GM18499 (cell line): ENCODE measurements around the gene MYL6B.

Source experiments
- ATAC-seq: cut with Tn5 transposase; IDR thresholded peaks from one replicate; pipeline ENCODE4 v1.9.1; 2021; ENCODE audit warnings: moderate number of reproducible peaks; ENCODE audit not compliant: insufficient read depth, unreplicated experiment

The MYL6B gene

DNA sequence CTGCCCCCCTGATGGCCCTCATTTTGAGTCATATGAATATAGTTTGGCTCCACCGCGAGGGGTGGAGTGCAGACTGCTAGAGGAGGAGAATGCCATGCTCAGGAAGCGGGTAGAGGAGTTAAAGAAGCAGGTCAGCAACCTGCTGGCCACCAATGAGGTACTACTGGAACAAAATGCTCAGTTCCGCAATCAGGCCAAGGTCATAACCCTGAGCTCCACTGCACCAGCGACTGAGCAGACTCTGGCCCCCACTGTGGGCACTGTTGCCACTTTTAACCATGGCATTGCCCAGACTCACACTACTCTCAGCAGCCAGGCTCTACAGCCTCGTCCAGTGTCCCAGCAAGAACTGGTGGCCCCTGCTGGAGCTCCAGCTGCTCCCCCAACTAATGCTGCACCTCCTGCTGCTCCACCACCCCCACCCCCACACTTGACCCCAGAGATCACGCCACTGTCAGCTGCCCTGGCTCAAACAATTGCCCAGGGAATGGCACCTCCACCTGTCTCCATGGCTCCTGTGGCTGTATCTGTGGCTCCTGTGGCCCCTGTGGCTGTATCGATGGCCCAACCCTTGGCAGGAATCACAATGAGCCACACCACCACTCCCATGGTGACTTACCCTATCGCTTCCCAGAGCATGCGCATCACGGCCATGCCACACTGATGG, 31.1 kb upstream of the MYL6B start:
- no peak for ATAC-seq

DNA sequence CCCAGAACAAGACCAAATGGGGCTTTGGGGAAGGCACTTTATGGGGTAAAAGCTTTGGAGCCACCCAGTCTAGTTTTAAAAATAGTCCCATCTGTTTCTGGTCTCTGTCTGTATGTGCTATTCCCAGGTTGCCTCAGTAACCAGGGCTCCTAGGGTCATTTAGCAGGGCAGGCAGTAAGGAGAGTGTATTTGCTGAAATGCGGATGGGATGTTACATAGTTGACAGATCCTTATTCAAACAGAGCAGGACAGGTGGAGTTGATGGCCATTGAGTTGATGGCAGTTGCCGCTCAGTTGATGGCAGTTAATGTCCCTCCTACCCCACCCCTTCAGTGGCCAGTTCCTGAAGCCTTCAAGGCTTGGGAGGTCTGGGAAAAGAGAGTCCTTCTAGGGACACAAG, 29.8 kb upstream of the MYL6B start:
- no peak for ATAC-seq

DNA sequence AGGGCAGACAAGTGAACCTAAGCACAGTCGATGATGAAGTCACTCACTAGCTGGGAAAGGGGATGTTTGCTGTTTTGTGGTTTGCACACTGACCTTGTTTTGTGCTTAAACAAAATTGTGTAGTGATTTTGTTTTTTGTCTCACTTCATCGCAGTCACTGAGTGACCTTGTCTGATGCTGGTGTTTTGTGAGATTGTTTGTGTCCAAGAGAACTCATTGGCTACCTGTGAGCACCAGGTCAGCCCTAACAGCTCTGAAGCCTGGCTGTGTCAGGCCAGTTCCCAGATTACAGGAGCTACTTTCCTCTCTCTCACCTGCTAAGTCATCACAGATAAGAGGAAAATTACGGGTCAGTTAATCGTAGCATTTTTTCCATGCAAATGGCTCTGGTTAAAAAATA, 28.3 kb upstream of the MYL6B start:
- no peak for ATAC-seq

DNA sequence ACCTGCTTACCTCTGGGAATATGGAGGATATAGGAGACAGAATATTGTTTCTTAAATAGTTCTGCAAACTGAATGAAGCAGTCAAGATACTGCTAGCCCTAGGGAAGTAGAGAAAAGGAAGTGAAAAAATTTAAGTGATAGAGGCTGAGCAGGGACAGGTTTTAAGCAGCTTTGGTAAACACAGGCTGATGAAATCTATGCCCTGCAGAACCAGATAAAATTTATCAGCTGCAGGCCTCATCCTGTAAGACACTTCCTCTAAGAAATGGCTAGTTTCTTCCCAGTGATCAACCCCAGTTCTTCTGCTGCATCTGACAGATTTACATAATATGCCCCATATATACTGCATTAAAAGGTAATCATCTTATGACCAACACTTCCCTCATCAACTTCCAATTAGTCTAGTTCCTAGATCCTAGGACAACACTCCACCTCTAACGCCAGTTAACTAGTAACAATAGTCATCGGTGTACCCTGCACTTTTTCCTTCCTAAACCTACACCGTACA, 25.6 kb upstream of the MYL6B start:
- no peak for ATAC-seq

DNA sequence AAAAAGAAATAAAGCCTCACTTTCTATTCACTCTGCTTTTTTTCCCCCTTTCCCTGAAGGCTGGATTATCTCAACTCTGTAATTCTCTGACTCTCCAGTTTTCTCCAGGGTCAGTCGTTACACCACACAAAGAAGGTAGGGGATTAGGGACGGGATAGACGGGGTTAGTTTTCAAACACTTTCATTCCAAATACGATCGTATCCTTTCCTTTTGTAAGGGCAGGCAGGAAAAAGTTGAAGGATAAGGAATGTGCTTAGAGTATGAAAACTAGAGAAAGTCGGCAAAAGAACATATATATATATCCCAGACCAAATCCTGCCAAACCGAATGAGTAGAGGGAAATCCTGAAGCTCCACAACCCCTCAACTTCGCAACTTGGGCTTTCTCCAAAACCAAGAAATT, 24.9 kb upstream of the MYL6B start:
- ATAC-seq = no peak

DNA sequence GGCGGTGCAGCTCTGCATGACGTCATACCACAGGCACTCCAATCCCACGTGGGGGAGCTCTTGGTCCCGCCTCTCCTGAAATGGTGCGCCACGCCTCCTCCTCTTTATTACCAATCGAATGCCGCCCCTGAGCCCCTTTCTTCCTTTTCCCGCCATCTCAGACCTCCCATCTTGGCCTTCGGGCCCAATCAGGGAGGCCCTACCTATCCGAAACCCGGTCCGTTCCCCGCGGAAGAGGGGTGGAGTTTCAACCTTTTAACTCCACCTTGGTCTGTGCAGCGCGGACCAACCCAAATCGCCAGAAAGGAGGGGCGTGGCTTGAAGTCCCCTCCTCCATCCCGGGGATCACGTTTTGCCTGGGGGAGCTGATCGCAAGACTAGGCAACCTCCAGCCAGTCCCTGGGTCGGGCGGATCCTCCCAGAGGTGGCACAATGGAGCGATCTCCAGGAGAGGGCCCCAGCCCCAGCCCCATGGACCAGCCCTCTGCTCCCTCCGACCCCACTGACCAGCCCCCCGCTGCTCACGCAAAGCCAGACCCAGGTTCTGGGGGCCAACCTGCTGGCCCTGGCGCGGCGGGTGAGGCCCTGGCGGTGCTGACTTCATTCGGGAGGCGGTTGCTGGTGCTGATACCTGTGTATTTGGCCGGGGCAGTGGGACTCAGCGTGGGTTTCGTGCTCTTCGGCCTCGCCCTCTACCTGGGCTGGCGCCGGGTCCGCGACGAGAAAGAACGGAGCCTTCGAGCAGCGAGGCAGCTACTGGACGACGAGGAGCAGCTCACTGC, 24.3 kb upstream of the MYL6B start, which contains the start of gene ESYT1:
Gene ESYT1, plus strand, starts transcription at position 380 of the 782 bp plus-strand sequence. Its CDS starts 53 bp downstream, at position 433.
- ATAC-seq = peak; percentile 81

DNA sequence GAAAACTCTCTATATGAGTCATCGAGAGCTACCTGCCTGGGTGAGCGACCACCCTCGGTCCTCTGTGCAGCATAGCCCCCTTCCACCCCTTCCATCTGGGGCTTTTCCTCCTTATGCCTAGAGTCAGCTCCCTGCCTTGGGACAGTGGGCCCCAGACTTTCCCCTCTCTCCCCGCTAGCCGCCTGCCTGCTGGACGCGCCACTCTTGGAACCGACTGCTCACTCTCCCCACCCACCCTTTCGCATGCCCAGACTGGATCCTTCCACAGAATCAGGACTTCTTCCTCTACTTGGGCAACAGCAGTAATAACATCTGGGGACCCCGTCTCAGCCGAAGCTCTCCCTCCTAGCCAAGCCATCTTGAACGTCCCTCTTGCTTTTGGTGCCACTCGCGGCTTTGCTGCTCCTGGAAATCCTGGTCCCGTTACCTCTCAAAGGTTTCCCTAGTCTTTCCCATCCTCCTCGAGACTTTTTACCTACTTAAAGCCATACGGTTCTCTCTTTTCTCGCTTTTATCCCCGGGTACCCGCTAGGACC, 23.6 kb upstream of the MYL6B start:
- no peak for ATAC-seq

DNA sequence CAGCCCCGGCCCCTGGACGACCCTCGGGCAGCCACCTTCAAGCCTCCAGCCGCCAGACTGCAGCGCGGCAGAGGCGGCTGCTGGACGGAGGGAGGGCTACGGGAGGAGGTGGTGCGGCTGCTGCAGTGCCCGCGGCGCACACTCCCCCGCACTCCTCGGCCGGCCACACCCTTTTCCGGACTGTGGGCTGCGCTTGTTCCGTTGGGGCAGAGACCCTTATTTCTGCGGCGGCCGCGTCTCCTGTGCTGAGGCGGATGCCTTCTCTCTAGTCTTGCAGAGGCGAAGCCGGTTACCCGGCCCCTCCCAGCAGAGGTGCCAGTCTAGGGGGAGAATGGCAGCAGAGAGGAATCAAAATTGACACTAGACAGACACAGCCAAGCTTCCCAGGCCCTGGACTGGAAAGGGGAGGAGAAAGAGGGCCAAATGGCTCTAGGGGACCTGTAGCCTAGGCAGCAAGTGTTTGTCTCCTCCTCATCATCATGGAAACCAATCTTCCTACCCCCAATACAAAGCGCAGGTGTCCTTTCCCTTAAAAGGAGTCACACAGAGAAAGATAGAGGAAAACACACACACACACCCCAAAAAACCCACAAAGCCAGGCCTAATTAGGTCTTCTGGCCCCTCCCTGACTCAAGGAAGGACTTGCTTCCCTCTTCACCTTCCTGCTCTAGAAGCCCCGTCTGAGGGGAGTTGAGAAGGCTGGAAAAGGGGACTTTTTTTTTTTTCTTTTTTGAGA, 23.0 kb upstream of the MYL6B start:
- ATAC-seq = no peak

DNA sequence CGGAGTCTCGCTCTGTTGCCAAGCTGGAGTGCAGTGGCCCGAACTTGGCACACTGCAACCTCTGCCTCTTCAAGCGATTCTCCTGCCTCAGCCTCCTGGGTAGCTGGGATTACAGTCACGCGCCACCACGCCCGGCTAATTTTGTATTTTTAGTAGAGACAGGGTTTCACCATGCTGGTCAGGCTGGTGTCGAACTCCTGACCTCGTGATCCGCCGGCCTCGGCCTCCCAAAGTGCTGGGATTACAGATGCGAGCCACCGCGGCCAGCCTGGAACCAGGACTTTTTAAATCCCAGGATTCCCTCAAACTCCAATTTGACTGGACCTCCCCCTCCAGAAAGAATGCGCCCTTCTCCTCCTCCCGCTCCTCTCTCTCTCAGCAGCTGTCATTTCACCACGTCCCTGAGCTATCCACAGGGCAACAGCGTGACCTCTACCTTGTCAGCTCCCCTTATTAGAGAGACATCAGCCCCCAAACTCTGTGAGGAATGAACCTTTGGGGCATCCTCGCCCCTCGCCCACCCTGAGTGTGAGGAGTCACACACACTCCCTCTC, 22.4 kb upstream of the MYL6B start:
- ATAC-seq = no peak

DNA sequence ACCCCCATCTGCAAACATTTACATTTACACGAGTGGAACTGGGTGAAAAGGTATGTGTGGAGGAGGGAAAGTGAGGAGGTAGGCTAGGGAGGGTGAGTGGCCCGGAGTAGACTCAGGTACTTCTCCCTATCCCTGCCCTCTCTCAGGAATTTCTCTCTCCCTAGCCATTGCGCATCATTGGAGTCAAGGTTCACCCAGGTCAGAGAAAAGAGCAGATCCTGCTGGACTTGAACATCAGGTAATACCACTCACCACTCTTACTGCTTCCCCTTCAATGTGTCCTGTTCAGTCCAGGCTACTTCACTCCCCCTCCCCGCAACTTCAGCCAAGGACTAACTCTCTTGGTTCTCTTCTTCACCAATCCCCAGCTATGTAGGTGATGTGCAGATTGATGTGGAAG, 21.5 kb upstream of the MYL6B start:
- no peak for ATAC-seq

DNA sequence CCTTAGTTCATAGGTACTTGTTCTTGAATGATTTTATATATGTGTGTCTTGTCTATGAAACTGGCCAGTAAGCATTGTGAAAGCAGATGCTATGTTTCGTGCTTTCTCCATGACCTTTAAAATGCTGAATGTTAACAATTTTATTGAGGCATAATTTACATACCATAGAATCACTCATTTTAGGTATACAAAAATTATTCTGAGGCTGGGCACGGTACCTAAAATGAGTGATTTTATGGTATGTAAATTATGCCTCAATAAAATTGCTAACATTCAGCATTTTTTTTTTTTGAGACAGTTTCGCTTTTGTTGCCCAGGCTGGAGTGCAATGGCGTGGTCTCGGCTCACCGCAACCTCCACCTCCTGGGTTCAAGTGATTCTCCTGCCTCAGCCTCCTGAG, 17.5 kb upstream of the MYL6B start:
- no peak for ATAC-seq

DNA sequence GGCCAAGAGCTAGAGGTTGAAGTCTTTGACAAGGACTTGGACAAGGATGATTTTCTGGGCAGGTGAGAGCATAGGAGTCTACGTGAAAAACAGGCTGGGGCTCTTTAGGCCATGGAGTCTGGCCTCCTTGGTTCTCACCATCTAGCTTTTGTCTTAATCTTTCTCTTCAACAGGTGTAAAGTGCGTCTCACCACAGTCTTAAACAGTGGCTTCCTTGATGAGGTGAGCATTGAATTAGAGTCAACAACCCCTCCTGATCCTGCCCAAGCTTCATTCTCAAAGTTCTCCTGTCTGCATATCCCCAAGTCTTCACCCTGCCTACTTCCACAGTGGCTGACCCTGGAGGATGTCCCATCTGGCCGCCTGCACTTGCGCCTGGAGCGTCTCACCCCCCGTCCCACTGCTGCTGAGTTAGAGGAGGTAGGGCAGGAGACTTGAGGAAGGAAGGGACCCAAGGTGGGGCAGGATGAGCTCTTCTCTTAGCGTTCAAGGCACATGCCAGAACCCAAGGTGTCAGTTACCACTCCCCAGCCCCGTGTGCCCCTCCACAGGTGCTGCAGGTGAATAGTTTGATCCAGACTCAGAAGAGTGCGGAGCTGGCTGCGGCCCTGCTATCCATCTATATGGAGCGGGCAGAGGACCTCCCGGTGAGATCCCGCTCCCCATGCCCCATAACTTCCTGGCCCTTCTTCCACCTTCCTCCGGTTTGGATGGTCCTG, 14.4 kb upstream of the MYL6B start:
- ATAC-seq = no peak

DNA sequence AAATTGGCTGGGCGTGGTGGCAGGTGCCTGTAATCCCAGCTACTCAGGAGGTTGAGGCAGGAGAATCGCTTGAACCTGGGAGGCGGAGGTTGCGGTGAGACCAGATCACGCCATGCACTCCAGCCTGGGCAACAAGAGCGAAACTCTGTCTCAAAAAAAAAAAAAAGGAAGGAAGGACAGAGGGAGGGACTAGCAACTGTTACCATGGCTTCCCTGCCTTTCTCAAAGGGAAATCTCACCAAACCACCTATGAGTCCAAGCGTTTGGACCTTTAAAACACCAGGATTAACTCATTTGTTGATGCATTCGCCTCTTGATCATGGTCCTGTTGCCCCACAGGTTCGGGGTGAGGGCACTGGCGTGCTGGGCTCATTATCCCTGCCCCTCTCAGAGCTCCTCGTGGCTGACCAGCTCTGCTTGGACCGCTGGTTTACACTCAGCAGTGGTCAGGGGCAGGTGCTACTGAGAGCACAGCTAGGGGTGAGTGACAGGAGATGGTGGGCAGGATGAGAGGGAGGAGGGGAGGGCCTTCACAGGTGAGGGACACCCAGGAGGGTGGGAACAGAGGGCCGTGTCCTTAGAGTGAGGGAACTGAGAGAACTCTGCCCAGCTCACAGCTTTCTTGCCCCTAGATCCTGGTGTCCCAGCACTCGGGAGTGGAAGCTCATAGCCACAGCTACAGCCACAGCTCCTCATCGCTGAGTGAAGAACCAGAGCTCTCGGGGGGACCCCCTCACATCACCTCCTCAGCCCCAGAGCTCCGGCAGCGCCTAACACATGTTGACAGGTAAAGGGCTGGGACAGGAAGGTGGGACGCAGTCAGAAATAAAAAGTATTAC, 10.2 kb upstream of the MYL6B start:
- ATAC-seq = no peak

DNA sequence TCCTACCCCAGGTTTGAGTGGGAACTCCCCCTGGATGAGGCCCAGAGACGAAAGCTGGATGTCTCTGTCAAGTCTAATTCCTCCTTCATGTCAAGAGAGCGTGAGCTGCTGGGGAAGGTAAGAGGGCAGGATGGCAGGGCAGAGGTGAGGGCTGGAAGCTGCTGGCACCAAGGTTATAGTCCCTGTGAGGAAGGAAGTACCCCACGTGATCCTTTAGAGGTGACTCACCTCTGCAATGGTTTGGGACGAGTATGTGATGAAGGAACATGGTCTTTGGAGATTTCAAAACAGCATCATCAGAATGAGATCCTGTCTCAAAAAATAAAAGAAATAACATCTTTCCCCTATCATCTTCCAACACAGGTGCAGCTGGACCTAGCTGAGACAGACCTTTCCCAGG, 9.2 kb upstream of the MYL6B start:
- no peak for ATAC-seq

DNA sequence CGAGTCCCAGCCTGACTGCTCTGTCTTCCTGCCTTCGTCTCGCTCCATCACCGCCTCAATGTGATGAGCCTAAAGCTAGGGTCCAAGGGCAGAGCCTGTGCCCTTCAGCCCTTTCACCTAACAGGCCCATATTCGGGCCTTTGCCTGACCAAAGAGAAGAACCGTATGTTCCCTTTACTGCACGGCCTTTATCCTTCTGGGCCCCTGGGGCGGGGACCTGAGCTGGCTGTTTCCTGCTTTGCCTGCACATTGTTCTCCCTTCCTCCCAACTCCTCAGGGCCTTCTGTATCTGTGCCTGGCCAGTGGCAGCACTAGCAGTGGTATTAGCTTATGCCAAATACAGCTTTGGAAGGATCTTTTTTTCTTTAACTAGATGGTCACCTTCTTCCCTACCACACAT, 8.5 kb upstream of the MYL6B start:
- ATAC-seq = no peak

DNA sequence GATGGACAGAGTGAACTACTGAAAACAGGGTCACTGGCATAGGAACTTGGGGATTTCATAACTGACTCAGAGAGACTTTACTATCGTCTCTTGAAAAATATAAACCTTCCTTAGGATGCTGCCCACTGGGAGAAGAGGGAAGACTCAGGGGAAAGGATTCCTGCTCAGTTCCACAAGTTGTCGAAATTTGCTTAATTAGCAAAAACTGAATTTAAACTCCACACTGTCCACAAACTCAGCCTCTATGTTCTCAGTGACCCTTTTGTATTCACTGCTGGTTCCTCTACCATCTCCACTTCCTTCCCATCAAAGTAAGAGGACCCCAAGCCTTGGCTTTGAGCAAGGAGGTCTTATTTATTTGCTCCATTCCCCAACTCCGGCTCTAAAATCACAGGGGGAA, 7.2 kb upstream of the MYL6B start:
- ATAC-seq = no peak

DNA sequence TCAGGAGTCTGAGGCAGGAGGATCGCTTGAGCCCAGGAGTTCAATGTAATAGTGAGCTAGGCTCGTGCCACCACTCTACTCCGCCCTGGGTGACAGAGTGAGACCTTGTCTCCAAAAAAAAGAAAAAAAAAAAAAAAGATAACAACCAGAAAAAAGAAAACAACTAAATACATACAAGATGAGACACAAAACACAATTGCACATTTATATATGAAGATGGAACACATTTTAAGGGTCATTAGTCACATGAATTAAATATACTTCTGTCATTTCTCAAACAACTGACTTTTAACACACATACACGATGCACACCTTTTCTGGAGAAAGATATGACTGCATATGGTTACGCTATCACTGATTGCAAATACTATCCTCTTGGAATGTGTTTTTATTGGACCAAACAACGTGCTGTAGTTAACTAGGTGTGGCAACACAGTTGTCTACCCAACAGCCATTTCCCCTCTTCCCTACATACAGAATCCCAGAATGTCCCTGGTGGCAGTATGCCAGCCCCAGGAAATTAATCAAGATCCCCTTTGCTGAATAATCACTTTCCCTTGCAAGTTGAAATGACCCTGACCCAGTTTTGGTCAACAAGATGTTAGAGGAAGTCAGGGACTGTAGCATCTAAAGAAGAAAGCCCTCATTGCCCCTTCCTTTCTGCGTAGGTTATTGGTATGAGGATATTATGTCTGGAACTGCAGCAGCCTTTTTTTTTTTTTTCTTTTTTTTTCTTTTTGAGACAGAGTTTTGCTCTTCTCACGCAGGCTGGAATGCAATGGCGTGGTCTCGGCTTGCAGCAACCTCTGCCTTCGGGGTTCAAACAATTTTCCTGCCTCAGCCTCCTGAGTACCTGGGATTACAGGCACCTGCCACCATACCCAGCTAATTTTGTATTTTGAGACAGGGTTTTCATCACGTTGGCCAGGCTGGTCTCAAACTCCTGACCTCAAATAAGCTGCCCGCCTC, 5.6 kb upstream of the MYL6B start:
- no peak for ATAC-seq

DNA sequence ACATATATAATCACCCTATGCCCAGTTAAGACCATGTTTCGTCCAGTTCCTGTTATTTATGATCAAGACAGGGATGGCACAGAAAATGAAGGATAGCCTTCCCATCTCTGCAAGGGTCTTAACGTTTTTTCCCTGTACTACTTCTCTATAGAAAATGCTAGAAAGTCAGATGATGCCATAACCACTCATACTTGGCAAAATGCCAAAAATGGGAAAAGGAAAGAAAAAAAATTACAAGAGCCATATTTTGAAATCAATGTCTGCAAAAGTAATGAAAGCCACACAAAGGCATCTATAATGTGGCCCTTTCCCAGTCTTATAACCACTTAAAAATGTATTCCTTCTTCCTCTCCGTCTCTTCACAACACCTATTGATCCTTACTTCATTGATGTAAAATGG, 1.8 kb upstream of the MYL6B start:
- ATAC-seq = no peak
